ENCODE measurements around the gene PRXL2A. TPM values are rescaled to one million over a fixed set of nuclear protein-coding genes. Genes with fewer than 3 reads are reported as not detected.

Gene PRXL2A
- total RNA-seq, 1 experiment from 2014 or later = 47.1 TPM

GRCh38 chr10:80448209-80448942 is 40.0 kb downstream of the PRXL2A start:
- no peak overlapping the region for H3K4ac ChIP-seq (ENCODE audit: low read depth, low read length)

More at GRCh38 chr10:80448209-80448942, 40.0 kb downstream of the PRXL2A start:
- no peak overlapping the region for H4K91ac ChIP-seq (ENCODE audit: insufficient read length, low read depth, low read length)
- no peak for DNase-seq
- H3K4me3 Mint-ChIP-seq = no peak overlapping the region
- no peak overlapping the region for H3K4me2 ChIP-seq (ENCODE audit: insufficient read depth, insufficient read length, low read length)
- no peak overlapping the region for H3K14ac ChIP-seq (ENCODE audit: insufficient read depth, low read length)
- H3K27ac ChIP-seq (ENCODE audit: insufficient read length, low read depth, low read length) = no peak overlapping the region
- no peaks in the 10 kb centered on the region; a peak in 1 of 7 replicates for H3K36me3 Mint-ChIP-seq (ENCODE audit: insufficient read depth in 1 of 3, low read depth in 3 of 3)
- H3K23ac ChIP-seq (ENCODE audit: insufficient read length, low read depth, low read length) = no peak overlapping the region
- no peak overlapping the region for H4K5ac ChIP-seq (ENCODE audit: insufficient read length, low read depth, low read length)
- WGBS (ENCODE audit: extremely low coverage, insufficient read length, low lambda C conversion rate) = no CpG with 5 or more reads among the region's 4 CpGs
- H2BK12ac ChIP-seq (ENCODE audit: insufficient read length, low read depth, low read length) = no peak overlapping the region
- TF ChIP-seq CTCF (conservative IDR thresholded peaks at IDR 0.05) = no peak
- no peak overlapping the region for H2BK5ac ChIP-seq (ENCODE audit: insufficient read length, low read length)
- H3K56ac ChIP-seq (ENCODE audit: insufficient read length, low read depth, low read length) = no peak overlapping the region
- no peak overlapping the region for H3K27ac Mint-ChIP-seq
- H2AFZ ChIP-seq (ENCODE audit: low read length) = no peak overlapping the region
- H3K4me1 Mint-ChIP-seq = peaks cover 18 to 19% of the 10 kb centered on the region in 2 experiments
- peaks cover 3% of the 10 kb centered on the region; the same call in 1 of the 2 replicates for H3K4me1 ChIP-seq (ENCODE audit: insufficient read depth, low read length)
- no peaks in the 10 kb centered on the region for H3K9me3 ChIP-seq (ENCODE audit: control insufficient read depth, low read depth, low read length)
- H3K9me3 Mint-ChIP-seq = no peaks in the 10 kb centered on the region
- H4K8ac ChIP-seq (replicated peaks; ENCODE audit: insufficient read length, low read depth, low read length) = no peak overlapping the region
- no peaks in the 10 kb centered on the region for H3K79me1 ChIP-seq (ENCODE audit: insufficient read depth, low read depth, low read length, poor library complexity, severe bottlenecking)
- H4K20me1 ChIP-seq (ENCODE audit: control insufficient read depth, insufficient read depth, insufficient read length) = no peaks in the 10 kb centered on the region
- no peak overlapping the region for H3T11ph ChIP-seq (ENCODE audit: low read length)
- H3K27me3 Mint-ChIP-seq (ENCODE audit: low read depth) = peaks cover 21% of the 10 kb centered on the region
- H3K27me3 ChIP-seq (ENCODE audit: insufficient read depth, low read length) = no peaks in the 10 kb centered on the region
- H3K9ac ChIP-seq (ENCODE audit: extremely low read depth, insufficient read length, low read length) = no peak overlapping the region
- no peak overlapping the region for H3K18ac ChIP-seq (ENCODE audit: insufficient read length, low read depth, low read length)
- no peak overlapping the region for H2BK120ac ChIP-seq (ENCODE audit: low read depth, low read length, poor library complexity, severe bottlenecking)
- H2BK20ac ChIP-seq (ENCODE audit: low read depth, low read length, poor library complexity, severe bottlenecking) = no peak overlapping the region
- no peaks in the 10 kb centered on the region for H3K79me2 ChIP-seq (ENCODE audit: insufficient read depth, low read length)
- no peaks in the 10 kb centered on the region for H3K23me2 ChIP-seq (ENCODE audit: insufficient read length, low read depth, low read length, poor library complexity, severe bottlenecking)
- H2BK15ac ChIP-seq (ENCODE audit: low read depth, low read length) = no peak overlapping the region
- H2AK5ac ChIP-seq (ENCODE audit: insufficient read length, low read length) = no peak overlapping the region
